IMR-90 (cell line): ENCODE measurements around the gene SMKR1. TPM values are rescaled to one million over a fixed set of nuclear protein-coding genes. Genes with fewer than 3 reads are reported as not detected.

ENCODE experiments used
- ATAC-seq: fragments of 200-7000 bp; cut with Tn5 transposase; 2 replicates; pipeline ENCODE4 v1.9.1; 2020; ENCODE audit warnings: low read depth, mild to moderate bottlenecking, moderate library complexity
- BruUV-seq: library from RNA; stranded (reverse); fragments of 400-500 nt; replicated peaks from 2 replicates; lab custom pipeline; 2021; lab: Mats Ljungman, UMichigan
- CTCF ChIA-PET: fragments of 300-600 bp; formaldehyde crosslinking; extraction: SDS; loops from one replicate; lab custom pipeline; 2021; ENCODE audit warnings: antibody characterized with exemption; lab: Yijun Ruan, JAX
- POLR2A ChIA-PET: fragments of 300-600 bp; sonication (Branson Sonifier 250); formaldehyde crosslinking; loops from one replicate; lab custom pipeline; 2022; ENCODE audit warnings: antibody characterized with exemption; ENCODE audit not compliant: unreplicated experiment; lab: Charles Lee
- DNase-seq: peaks from one replicate; pipeline ENCODE4 v3.0.0; 2013
- H2AFZ ChIP-seq: replicated peaks from 2 replicates; pipeline ENCODE3; 2013; ENCODE audit warnings: low read length, mild to moderate bottlenecking; ENCODE audit not compliant: poor library complexity
- H2AK5ac ChIP-seq: 2 replicates; pipeline ENCODE4 v1.6.1; 2013; ENCODE audit warnings: low read depth, low read length, inconsistent platforms
- H2AK9ac ChIP-seq: replicated peaks from 2 replicates; pipeline ENCODE3; 2013; ENCODE audit warnings: mild to moderate bottlenecking, low read depth, low read length, moderate library complexity; ENCODE audit not compliant: poor library complexity
- H2BK120ac ChIP-seq: 2 replicates; pipeline ENCODE4 v1.6.1; 2013; ENCODE audit warnings: low read depth, low read length, inconsistent platforms
- H2BK15ac ChIP-seq: 3 replicates; pipeline ENCODE4 v1.6.1; 2013; ENCODE audit warnings: low read depth, low read length, inconsistent platforms
- H2BK20ac ChIP-seq: 2 replicates; pipeline ENCODE4 v1.6.1; 2013; ENCODE audit warnings: low read depth, mild to moderate bottlenecking, inconsistent platforms, low read length, moderate library complexity
- H2BK5ac ChIP-seq: 2 replicates; pipeline ENCODE4 v1.6.1; 2013; ENCODE audit warnings: mild to moderate bottlenecking, low read depth, low read length, inconsistent platforms; ENCODE audit not compliant: poor library complexity, severe bottlenecking
- H3K14ac ChIP-seq: replicated peaks from 2 replicates; pipeline ENCODE4 v1.6.1; 2013; ENCODE audit warnings: low read depth, low read length, inconsistent platforms
- H3K18ac ChIP-seq: 2 replicates; pipeline ENCODE4 v1.6.1; 2013; ENCODE audit warnings: low read depth, low read length, control low read depth
- H3K23ac ChIP-seq: 2 replicates; pipeline ENCODE4 v1.6.1; 2013; ENCODE audit warnings: low read depth, low read length, inconsistent platforms
- H3K27ac ChIP-seq: 2 replicates; pipeline ENCODE4 v1.5.1; 2013; ENCODE audit warnings: mild to moderate bottlenecking, control low read depth, low read length; ENCODE audit not compliant: insufficient read depth
- H3K27me3 ChIP-seq: 2 replicates; pipeline ENCODE4 v1.6.1; 2013; ENCODE audit warnings: low read length; ENCODE audit not compliant: control insufficient read depth, insufficient read depth
- H3K36me3 ChIP-seq: 2 replicates; pipeline ENCODE4 v1.6.1; 2013; ENCODE audit warnings: low read length, mixed read lengths; ENCODE audit not compliant: control insufficient read depth, insufficient read depth
- H3K4ac ChIP-seq: 2 replicates; pipeline ENCODE4 v1.6.1; 2013; ENCODE audit warnings: low read depth, low read length, inconsistent platforms
- H3K4me1 ChIP-seq: 2 replicates; pipeline ENCODE4 v1.6.1; 2013; ENCODE audit warnings: low read length, mixed read lengths; ENCODE audit not compliant: control insufficient read depth, insufficient read depth
- H3K4me2 ChIP-seq: 2 replicates; pipeline ENCODE4 v1.6.1; 2013; ENCODE audit warnings: low read depth, mild to moderate bottlenecking, control low read depth, low read length, moderate library complexity
- H3K4me3 ChIP-seq: 2 replicates; pipeline ENCODE4 v1.5.1; 2013; ENCODE audit warnings: low read depth, mild to moderate bottlenecking, control low read depth, low read length, moderate library complexity; ENCODE audit not compliant: insufficient read depth
- H3K56ac ChIP-seq: 2 replicates; pipeline ENCODE4 v1.6.1; 2013; ENCODE audit warnings: low read length, inconsistent platforms; ENCODE audit not compliant: insufficient read depth; ENCODE audit errors: extremely low read depth
- H3K79me1 ChIP-seq, 2 experiments: 2 replicates each; pipeline ENCODE4 v1.6.1; 2013; ENCODE audit warnings: low read length in 2 of 2, inconsistent platforms in 1 of 2, low read depth in 1 of 2
- H3K9ac ChIP-seq: 2 replicates; pipeline ENCODE4 v1.6.1; 2013; ENCODE audit warnings: low read depth, low read length, control low read depth
- H3K9me1 ChIP-seq: 2 replicates; pipeline ENCODE4 v1.6.1; 2013; ENCODE audit warnings: low read length, inconsistent platforms; ENCODE audit not compliant: insufficient read depth
- H3K9me3 ChIP-seq: 2 replicates; pipeline ENCODE4 v1.6.1; 2013; ENCODE audit warnings: low read length; ENCODE audit not compliant: control insufficient read depth, insufficient read depth
- H4K20me1 ChIP-seq: 2 replicates; pipeline ENCODE4 v1.6.1; 2013; ENCODE audit warnings: low read length, inconsistent platforms; ENCODE audit not compliant: insufficient read depth
- H4K5ac ChIP-seq: 2 replicates; pipeline ENCODE4 v1.6.1; 2013; ENCODE audit warnings: mild to moderate bottlenecking, low read depth, low read length, control low read depth
- H4K8ac ChIP-seq, 2 experiments: 2 replicates each; pipeline ENCODE4 v1.6.1; 2013; ENCODE audit warnings: low read depth in 2 of 2, low read length in 2 of 2, control low read depth in 1 of 2, inconsistent platforms in 1 of 2
- H4K91ac ChIP-seq: 2 replicates; pipeline ENCODE4 v1.6.1; 2013; ENCODE audit warnings: low read depth, low read length, inconsistent platforms; ENCODE audit not compliant: insufficient read depth
- BHLHE40 ChIP-seq: fragments of 150-350 bp; IDR thresholded peaks from 2 replicates; pipeline ENCODE4 v1.6.1; 2016; ENCODE audit warnings: mild to moderate bottlenecking, low read depth, low read length
- CEBPB ChIP-seq: IDR thresholded peaks from 2 replicates; pipeline ENCODE4 v1.6.1; 2012; ENCODE audit warnings: low read depth, low read length, improper control_type of control experiment
- CHD1 ChIP-seq: IDR thresholded peaks from 2 replicates; pipeline ENCODE4 v1.6.1; 2012; ENCODE audit warnings: low read depth, low read length, improper control_type of control experiment
- MXI1 ChIP-seq: IDR thresholded peaks from 2 replicates; pipeline ENCODE4 v1.6.1; 2012; ENCODE audit warnings: low read depth, mild to moderate bottlenecking, low read length, moderate library complexity, borderline replicate concordance
- NFE2L2 ChIP-seq: fragments of 150-350 bp; IDR thresholded peaks from 2 replicates; pipeline ENCODE4 v1.6.1; 2016; ENCODE audit warnings: low read depth, mild to moderate bottlenecking, low read length
- POLR2A ChIP-seq: IDR thresholded peaks from 2 replicates; pipeline ENCODE4 v1.6.1; 2012; ENCODE audit warnings: mild to moderate bottlenecking, low read depth, low read length
- RCOR1 ChIP-seq: IDR thresholded peaks from 2 replicates; pipeline ENCODE4 v1.6.1; 2012; ENCODE audit warnings: mild to moderate bottlenecking, low read length, improper control_type of control experiment; ENCODE audit not compliant: insufficient replicate concordance
- RFX5 ChIP-seq: IDR thresholded peaks from 2 replicates; pipeline ENCODE4 v1.8.0; 2012; ENCODE audit warnings: low read depth, mild to moderate bottlenecking, low read length, moderate library complexity
- SMC3 ChIP-seq: fragments of 150-350 bp; IDR thresholded peaks from 2 replicates; pipeline ENCODE4 v1.6.1; 2016; ENCODE audit warnings: low read depth, mild to moderate bottlenecking, antibody characterized with exemption, low read length, moderate library complexity
- USF2 ChIP-seq: fragments of 150-350 bp; IDR thresholded peaks from 2 replicates; pipeline ENCODE4 v1.6.1; 2017; ENCODE audit warnings: mild to moderate bottlenecking, antibody characterized with exemption, low read length, low read depth
- dilution Hi-C: fragments of 300-500 bp; cut with HindIII; formaldehyde crosslinking; loops from one replicate; pipeline ENCODE4 v1.14.3; 2018; ENCODE audit warnings: low sequenced_read_pairs; ENCODE audit not compliant: unreplicated experiment
- in situ Hi-C: fragments of 300-500 bp; cut with MboI; formaldehyde crosslinking; loops from 3 replicates; pipeline ENCODE4 v1.14.3; 2019; ENCODE audit warnings: low sequenced_read_pairs, inconsistent platforms, mixed read lengths
- intact Hi-C: fragments of 100-400 bp; cut with micrococcal nuclease; formaldehyde crosslinking; loops from 2 replicates; pipeline ENCODE4 v1.10.0; 2022
- polyA plus RNA-seq, 3 experiments: library from polyadenylated mRNA; depleted of rRNA; stranded (reverse); fragments of >200 nt; gene quantifications; 2 replicates each; pipeline ENCODE4 v1.2.3, GENCODE V29; 2012; ENCODE audit warnings: low replicate concordance in 1 of 3
- total RNA-seq: library from RNA; depleted of rRNA; stranded (reverse); fragments of >200 nt; gene quantifications from 2 replicates; pipeline ENCODE4 v1.2.3, GENCODE V29; 2012

Gene SMKR1
- total and polyA plus RNA-seq, 2 of the 4 experiments (the other 2 are of a cell fraction): 0.26 TPM; not detected in 1

- CTCF ChIA-PET: no interaction called here
These were observed 36.5 kb downstream of the SMKR1 start for GRCh38 chr7:129538790-129539189.

More at GRCh38 chr7:129538790-129539189, 36.5 kb downstream of the SMKR1 start:
- Histone ChIP-seq H3K27me3 (peaks cover 25% of the 10 kb centered on the region), H2AK5ac (no peak overlapping the region), H3K4me1 (no peaks in the 10 kb centered on the region), H3K18ac (no peak overlapping the region), H3K4ac (no peak overlapping the region), H3K23ac (no peak overlapping the region), H2BK20ac (no peak overlapping the region), H2BK120ac (no peak overlapping the region), H2AFZ (no peak overlapping the region), H3K4me3 (no peak overlapping the region), H3K36me3 (no peaks in the 10 kb centered on the region), H3K14ac (no peak overlapping the region), H3K9ac (no peak overlapping the region), H3K79me1 (no peaks in the 10 kb centered on the region), H4K8ac (no peak overlapping the region), H3K9me1 (no peaks in the 10 kb centered on the region), H3K27ac (no peak overlapping the region), H2AK9ac (no peak overlapping the region), H4K20me1 (no peaks in the 10 kb centered on the region), H3K56ac (no peak overlapping the region), H4K91ac (no peak overlapping the region), H3K9me3 (0 out of 2 replicates have a peak, but pooled peaks cover 2% of the 10 kb centered on the region), H3K4me2 (no peak overlapping the region), H4K5ac (no peak overlapping the region), H2BK15ac (no peak overlapping the region), H2BK5ac (no peak overlapping the region)
- in situ Hi-C loops (no loop called here), dilution Hi-C loops (no loop called here), intact Hi-C loops (no loop called here)
- TF ChIP-seq NFE2L2 (no peak), CEBPB (no peak), RCOR1 (no peak), RFX5 (no peak), MXI1 (no peak), SMC3 (no peak), BHLHE40 (no peak), CHD1 (no peak), USF2 (no peak), POLR2A (no peak)
- ATAC-seq (no peak), DNase-seq (no peak)
- POLR2A ChIA-PET: no interaction called here
- no TSS peak for BruUV-seq
